ENCODE data around the gene VCAN. TPM values are rescaled to one million over a fixed set of nuclear protein-coding genes. Genes with fewer than 3 reads are reported as not detected.

Gene VCAN
- total and polyA plus RNA-seq, 4 donors = 145 to 610 (median 328) TPM

DNA sequence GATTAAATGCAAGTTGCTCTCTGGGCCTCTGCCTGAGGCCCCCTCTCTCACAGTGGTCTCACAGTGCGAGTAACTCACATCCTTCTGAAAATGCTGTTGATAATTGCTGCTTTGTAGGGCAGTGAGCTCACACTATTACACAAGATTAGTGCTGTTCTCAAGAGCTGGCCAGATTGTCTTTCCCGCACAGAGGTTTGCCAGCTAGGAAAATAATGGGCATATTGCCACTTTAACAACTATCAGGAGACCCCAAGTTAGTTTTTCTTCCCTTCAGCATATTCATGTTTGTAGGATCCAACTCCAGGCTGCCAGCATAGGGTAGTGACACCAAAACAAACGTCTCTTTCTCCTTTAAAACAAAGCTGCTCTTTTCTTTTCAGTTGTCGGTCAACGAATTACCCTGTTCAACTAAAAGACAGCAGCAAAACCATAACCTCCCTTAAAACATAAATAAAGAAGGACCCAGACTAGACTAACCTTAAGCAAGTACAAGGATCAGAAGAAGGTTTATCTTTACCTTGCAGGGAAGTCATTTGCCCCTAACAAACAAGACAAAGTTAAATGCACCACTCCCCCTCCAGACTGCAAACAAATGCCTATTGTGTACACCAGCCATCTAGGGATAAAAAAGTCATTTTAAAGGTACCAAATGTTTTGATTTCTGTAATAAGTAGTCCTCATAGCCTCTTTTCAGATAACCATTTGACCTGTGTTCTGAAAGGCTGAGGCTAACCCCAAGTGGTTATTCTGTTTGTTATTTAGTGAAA is 91.4 kb downstream of the VCAN start:
- Histone ChIP-seq H3K36me3 (ENCODE audit: control insufficient read depth, insufficient read depth, low read length) (peaks cover 2% of the 10 kb centered on the region), H3K27ac (ENCODE audit: low read depth, low read length) (peak overlapping the region; percentile 40), H3K9me3 (ENCODE audit: control insufficient read depth, insufficient read depth, low read length) (no peaks in the 10 kb centered on the region), H3K27me3 (ENCODE audit: control insufficient read depth, insufficient read depth, low read length) (no peaks in the 10 kb centered on the region), H3K4me1 (ENCODE audit: control insufficient read depth, insufficient read depth, low read length) (peaks cover 4% of the 10 kb centered on the region), H3K4me3 (ENCODE audit: low read depth, low read length) (no peak overlapping the region)
- DNase-seq (ENCODE audit: low read depth in 4 of 6, low spot score in 6 of 6) = peak in 5 of 6 donors; percentile 52 to 91 (median 65)
- 17% methylated on average over 4 of the region's 5 CpGs for WGBS (ENCODE audit: insufficient coverage)

DNA sequence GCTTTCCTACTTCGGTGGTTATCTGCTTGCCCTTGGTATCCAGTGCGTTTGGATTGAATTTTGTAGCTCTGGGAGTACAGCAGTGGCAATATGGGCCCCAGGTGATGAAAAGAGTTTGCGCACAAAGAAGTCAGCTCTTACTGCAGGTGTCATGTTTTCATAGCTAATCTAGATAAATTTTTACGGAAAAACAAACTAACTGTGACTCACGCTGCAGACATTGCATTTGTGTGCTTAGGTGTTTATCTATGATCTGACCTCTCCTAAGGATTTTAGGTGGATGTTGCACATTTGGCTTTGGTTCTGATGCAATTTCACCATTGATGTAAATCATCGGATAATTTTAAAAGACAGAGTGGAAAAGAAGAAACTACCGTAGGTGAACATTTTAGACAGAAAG is 92.1 kb downstream of the VCAN start:
- no peaks in the 10 kb centered on the region for H3K27me3 ChIP-seq (ENCODE audit: control insufficient read depth, insufficient read depth, low read length)
- no peak overlapping the region for H3K4me3 ChIP-seq (ENCODE audit: low read depth, low read length)
- H3K4me1 ChIP-seq (ENCODE audit: control insufficient read depth, insufficient read depth, low read length) = peaks cover 4% of the 10 kb centered on the region
- WGBS (ENCODE audit: insufficient coverage) = 56% methylated on average over 6 of the region's 7 CpGs
- H3K27ac ChIP-seq (ENCODE audit: low read depth, low read length) = peak overlapping the region; percentile 40
- no peak for DNase-seq (ENCODE audit: low read depth in 4 of 6, low spot score in 6 of 6)
- H3K9me3 ChIP-seq (ENCODE audit: control insufficient read depth, insufficient read depth, low read length) = no peaks in the 10 kb centered on the region
- peaks cover 2% of the 10 kb centered on the region for H3K36me3 ChIP-seq (ENCODE audit: control insufficient read depth, insufficient read depth, low read length)

DNA sequence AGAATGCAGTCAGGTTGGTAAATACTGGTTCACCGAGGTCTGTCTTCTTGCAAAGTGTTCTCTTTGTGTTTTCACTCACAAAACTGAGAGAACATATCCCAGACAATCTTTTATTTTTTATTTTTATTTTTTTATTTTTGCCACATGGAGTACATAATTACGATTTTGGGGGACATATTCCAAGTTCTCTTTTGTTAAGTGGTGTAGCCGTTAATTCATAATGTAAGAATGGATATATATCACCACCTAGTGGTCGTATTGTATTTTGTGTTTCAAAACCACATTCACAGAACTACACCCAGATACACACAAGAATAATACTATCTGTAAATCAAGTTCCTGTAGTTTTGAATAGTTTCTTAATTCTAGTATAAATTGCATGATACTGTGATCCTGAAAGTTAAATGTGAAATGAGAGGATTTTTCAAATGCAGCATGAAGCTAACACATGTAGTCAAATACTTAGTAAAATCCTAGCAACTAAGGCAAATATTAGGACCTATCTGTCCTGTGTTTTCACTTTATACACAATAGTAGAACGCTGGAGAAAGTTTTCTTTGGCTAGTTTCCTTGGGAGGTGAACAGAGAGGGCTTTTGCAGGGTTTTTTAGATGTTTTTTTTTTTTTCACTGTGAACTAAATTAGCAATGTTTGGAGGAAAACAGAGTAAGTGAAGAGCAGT is 92.7 kb downstream of the VCAN start:
- no peak overlapping the region for H3K4me3 ChIP-seq (ENCODE audit: low read depth, low read length)
- no peaks in the 10 kb centered on the region for H3K27me3 ChIP-seq (ENCODE audit: control insufficient read depth, insufficient read depth, low read length)
- peak in 4 of 6 donors; percentile 41 to 91 (median 70) for DNase-seq (ENCODE audit: low read depth in 4 of 6, low spot score in 6 of 6)
- peaks cover 2% of the 10 kb centered on the region for H3K36me3 ChIP-seq (ENCODE audit: control insufficient read depth, insufficient read depth, low read length)
- no peaks in the 10 kb centered on the region for H3K9me3 ChIP-seq (ENCODE audit: control insufficient read depth, insufficient read depth, low read length)
- peaks cover 4% of the 10 kb centered on the region for H3K4me1 ChIP-seq (ENCODE audit: control insufficient read depth, insufficient read depth, low read length)
- WGBS (ENCODE audit: insufficient coverage) = no CpG with 5 or more reads among the region's 5 CpGs
- H3K27ac ChIP-seq (ENCODE audit: low read depth, low read length) = peak overlapping the region; percentile 40

DNA sequence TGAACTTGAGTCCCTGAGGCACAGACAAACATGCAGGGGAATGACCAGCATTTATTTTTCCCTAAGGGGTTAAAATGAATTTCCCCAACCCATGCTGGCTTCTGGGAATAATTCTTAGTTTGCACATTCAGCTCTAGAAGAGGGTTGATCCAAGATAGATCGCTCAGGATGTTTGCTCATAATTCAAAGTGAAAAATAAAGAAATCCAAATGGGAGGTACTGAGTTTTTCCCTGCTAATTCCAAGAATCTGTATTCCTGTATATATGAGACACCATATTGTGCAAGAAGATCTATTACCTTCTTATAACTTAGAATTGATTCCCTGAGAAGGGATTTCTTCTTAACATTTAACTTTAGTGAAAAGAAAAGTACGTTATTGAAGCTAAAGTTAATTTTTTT is 96.2 kb downstream of the VCAN start:
- H3K4me3 ChIP-seq (ENCODE audit: low read depth, low read length) = no peak overlapping the region

DNA sequence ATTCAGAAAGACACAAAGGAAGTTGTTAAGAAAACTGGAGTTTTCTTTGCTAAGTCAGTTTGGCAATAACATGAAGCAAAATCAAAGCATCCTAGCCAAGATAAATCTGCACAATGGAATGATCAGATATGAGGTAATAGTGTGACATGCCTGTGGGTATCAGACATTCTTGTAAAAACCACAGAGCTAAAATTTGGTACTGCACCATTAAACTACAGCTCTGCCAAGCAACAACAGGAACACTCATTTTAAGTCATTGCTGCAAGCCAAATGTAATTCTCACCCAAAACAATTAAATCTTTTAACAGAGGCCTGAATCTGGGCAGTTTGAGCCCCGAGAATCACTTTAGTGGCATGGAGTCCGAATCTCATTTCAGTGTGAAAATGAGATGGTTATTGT is 96.6 kb downstream of the VCAN start:
- peak in 2 of 6 donors; percentile 38 to 56 for DNase-seq (ENCODE audit: low read depth in 4 of 6, low spot score in 6 of 6)
- WGBS (ENCODE audit: insufficient coverage) = 18% methylated on average over 2 of the region's 2 CpGs
- peaks cover 2% of the 10 kb centered on the region for H3K36me3 ChIP-seq (ENCODE audit: control insufficient read depth, insufficient read depth, low read length)
- no peaks in the 10 kb centered on the region for H3K27me3 ChIP-seq (ENCODE audit: control insufficient read depth, insufficient read depth, low read length)
- no peak overlapping the region for H3K4me3 ChIP-seq (ENCODE audit: low read depth, low read length)
- no peaks in the 10 kb centered on the region for H3K4me1 ChIP-seq (ENCODE audit: control insufficient read depth, insufficient read depth, low read length)
- no peaks in the 10 kb centered on the region for H3K9me3 ChIP-seq (ENCODE audit: control insufficient read depth, insufficient read depth, low read length)
- no peak overlapping the region for H3K27ac ChIP-seq (ENCODE audit: low read depth, low read length)

More for the DNA sequence above, 96.2 kb downstream of the VCAN start:
- no CpG with 5 or more reads among the region's 2 CpGs for WGBS (ENCODE audit: insufficient coverage)
- H3K27ac ChIP-seq (ENCODE audit: low read depth, low read length) = no peak overlapping the region
- H3K9me3 ChIP-seq (ENCODE audit: control insufficient read depth, insufficient read depth, low read length) = no peaks in the 10 kb centered on the region
- H3K36me3 ChIP-seq (ENCODE audit: control insufficient read depth, insufficient read depth, low read length) = peaks cover 2% of the 10 kb centered on the region
- peaks cover under 1% of the 10 kb centered on the region for H3K4me1 ChIP-seq (ENCODE audit: control insufficient read depth, insufficient read depth, low read length)
- DNase-seq (ENCODE audit: low read depth in 4 of 6, low spot score in 6 of 6) = no peak
- H3K27me3 ChIP-seq (ENCODE audit: control insufficient read depth, insufficient read depth, low read length) = no peaks in the 10 kb centered on the region

DNA sequence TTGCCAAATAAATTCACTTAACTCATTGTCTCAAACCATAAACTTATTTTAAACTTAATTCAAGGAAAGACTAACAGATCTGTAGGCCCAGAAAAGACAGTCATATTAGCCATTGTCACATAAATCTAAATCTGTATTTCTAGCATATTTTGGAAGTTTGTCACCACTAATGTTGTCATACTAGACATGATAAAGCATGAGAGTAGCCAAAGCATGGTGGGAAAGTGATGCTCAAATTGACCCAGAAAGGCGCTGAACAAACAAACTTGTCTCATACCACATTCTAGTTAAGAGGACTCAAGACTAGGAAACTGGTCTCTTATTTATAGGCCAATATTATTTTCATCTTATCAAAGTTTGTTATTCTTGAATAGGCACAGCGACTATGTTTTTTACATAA is 99.4 kb downstream of the VCAN start:
- peaks cover 2% of the 10 kb centered on the region for H3K36me3 ChIP-seq (ENCODE audit: control insufficient read depth, insufficient read depth, low read length)
- no peak overlapping the region for H3K27ac ChIP-seq (ENCODE audit: low read depth, low read length)
- H3K27me3 ChIP-seq (ENCODE audit: control insufficient read depth, insufficient read depth, low read length) = no peaks in the 10 kb centered on the region
- H3K9me3 ChIP-seq (ENCODE audit: control insufficient read depth, insufficient read depth, low read length) = no peaks in the 10 kb centered on the region
- no peak for DNase-seq (ENCODE audit: low read depth in 4 of 6, low spot score in 6 of 6)
- H3K4me3 ChIP-seq (ENCODE audit: low read depth, low read length) = no peak overlapping the region
- no peaks in the 10 kb centered on the region for H3K4me1 ChIP-seq (ENCODE audit: control insufficient read depth, insufficient read depth, low read length)
- WGBS (ENCODE audit: insufficient coverage) = no CpG with 5 or more reads among the region's 2 CpGs

DNA sequence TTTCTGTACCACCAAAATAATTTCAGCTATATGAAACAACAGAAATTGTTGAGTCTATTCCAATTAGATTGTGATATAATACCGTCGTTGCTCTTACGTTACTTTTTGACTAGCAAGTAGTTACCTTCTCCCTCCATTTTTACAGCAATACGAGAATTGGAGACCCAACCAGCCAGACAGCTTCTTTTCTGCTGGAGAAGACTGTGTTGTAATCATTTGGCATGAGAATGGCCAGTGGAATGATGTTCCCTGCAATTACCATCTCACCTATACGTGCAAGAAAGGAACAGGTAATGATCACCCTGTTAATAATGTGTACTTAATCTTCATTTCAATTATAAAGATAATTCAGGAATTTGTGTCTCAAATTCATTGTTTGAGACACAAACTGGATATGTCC is 100.7 kb downstream of the VCAN start:
- Histone ChIP-seq H3K9me3 (ENCODE audit: control insufficient read depth, insufficient read depth, low read length) (no peaks in the 10 kb centered on the region), H3K36me3 (ENCODE audit: control insufficient read depth, insufficient read depth, low read length) (no peaks in the 10 kb centered on the region), H3K27ac (ENCODE audit: low read depth, low read length) (no peak overlapping the region), H3K27me3 (ENCODE audit: control insufficient read depth, insufficient read depth, low read length) (no peaks in the 10 kb centered on the region), H3K4me1 (ENCODE audit: control insufficient read depth, insufficient read depth, low read length) (no peaks in the 10 kb centered on the region), H3K4me3 (ENCODE audit: low read depth, low read length) (no peak overlapping the region)
- no peak for DNase-seq (ENCODE audit: low read depth in 4 of 6, low spot score in 6 of 6)
- WGBS (ENCODE audit: insufficient coverage) = no CpG with 5 or more reads among the region's 5 CpGs

DNA sequence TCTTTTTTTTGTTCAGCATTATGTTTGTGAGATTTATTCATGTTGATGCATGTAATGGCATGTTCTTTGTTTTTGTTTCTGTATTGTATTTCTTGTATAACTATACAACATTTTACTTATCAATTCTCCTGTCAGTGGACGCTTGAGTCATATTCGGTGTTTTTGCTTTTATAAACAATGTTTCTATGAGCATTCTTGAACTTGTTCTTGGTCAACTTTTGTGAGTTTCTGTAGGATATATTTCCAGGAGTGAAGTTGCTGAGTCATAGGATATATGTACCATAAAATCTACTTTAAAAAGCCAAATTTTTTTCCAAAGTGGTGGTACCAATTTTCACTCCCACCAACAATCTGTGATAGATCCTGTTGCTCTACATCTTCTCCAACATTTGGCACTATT is 104.8 kb downstream of the VCAN start:
- H3K4me3 ChIP-seq (ENCODE audit: low read depth, low read length) = no peak overlapping the region
- no peaks in the 10 kb centered on the region for H3K36me3 ChIP-seq (ENCODE audit: control insufficient read depth, insufficient read depth, low read length)
- no CpG with 5 or more reads among the region's 2 CpGs for WGBS (ENCODE audit: insufficient coverage)
- H3K4me1 ChIP-seq (ENCODE audit: control insufficient read depth, insufficient read depth, low read length) = no peaks in the 10 kb centered on the region
- no peaks in the 10 kb centered on the region for H3K9me3 ChIP-seq (ENCODE audit: control insufficient read depth, insufficient read depth, low read length)
- no peaks in the 10 kb centered on the region for H3K27me3 ChIP-seq (ENCODE audit: control insufficient read depth, insufficient read depth, low read length)
- no peak overlapping the region for H3K27ac ChIP-seq (ENCODE audit: low read depth, low read length)
- DNase-seq (ENCODE audit: low read depth in 4 of 6, low spot score in 6 of 6) = no peak

DNA sequence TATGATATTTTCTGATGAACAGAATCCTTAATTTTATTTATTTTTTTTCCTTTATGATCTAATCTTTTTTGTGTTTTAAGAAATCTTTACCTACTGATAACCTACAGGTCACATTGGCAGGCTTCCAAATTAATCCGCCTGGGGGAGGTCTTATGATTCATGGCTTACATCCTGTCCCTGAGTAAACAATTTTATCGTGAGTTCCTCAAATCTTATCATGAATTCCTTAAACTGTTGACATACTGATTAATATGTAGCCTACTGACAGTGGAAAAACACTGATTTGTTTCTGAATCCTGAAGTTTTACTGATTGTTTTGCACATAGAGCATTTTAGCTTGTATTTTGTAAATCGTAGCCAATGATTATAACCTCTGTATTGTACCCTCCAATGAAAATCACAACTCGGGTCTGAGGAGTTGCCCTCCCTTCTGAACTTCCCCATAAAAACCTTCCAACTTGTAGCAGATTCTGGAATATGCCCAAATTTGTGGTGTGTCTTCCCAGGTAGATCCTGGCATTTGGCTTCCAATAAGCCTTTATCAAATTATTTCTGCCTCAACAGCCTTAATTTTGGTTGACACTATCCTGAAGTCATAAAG is 105.6 kb downstream of the VCAN start:
- DNase-seq (ENCODE audit: low read depth in 4 of 6, low spot score in 6 of 6) = no peak
- no peaks in the 10 kb centered on the region for H3K9me3 ChIP-seq (ENCODE audit: control insufficient read depth, insufficient read depth, low read length)
- no peak overlapping the region for H3K4me3 ChIP-seq (ENCODE audit: low read depth, low read length)
- H3K36me3 ChIP-seq (ENCODE audit: control insufficient read depth, insufficient read depth, low read length) = no peaks in the 10 kb centered on the region
- H3K4me1 ChIP-seq (ENCODE audit: control insufficient read depth, insufficient read depth, low read length) = no peaks in the 10 kb centered on the region
- WGBS (ENCODE audit: insufficient coverage) = 100% methylated on average over 1 of the region's 4 CpGs
- no peak overlapping the region for H3K27ac ChIP-seq (ENCODE audit: low read depth, low read length)
- H3K27me3 ChIP-seq (ENCODE audit: control insufficient read depth, insufficient read depth, low read length) = no peaks in the 10 kb centered on the region

Data from spinal cord (tissue), 10 donors.